NCI-H2081 treated with DMSO at 0.1 percent for 48 hours (cell line): ENCODE results near the gene CAV1.
"Not testable (repeated sequence)": the region's sequence is repeated elsewhere in the genome, so short reads cannot be mapped to it uniquely, and the experiment has no call there.

ENCODE experiments used
- DNase-seq: peaks from one replicate; lab custom pipeline; 2025; lab: John Stamatoyannopoulos, UW

Gene CAV1, protein sequence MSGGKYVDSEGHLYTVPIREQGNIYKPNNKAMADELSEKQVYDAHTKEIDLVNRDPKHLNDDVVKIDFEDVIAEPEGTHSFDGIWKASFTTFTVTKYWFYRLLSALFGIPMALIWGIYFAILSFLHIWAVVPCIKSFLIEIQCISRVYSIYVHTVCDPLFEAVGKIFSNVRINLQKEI

DNA sequence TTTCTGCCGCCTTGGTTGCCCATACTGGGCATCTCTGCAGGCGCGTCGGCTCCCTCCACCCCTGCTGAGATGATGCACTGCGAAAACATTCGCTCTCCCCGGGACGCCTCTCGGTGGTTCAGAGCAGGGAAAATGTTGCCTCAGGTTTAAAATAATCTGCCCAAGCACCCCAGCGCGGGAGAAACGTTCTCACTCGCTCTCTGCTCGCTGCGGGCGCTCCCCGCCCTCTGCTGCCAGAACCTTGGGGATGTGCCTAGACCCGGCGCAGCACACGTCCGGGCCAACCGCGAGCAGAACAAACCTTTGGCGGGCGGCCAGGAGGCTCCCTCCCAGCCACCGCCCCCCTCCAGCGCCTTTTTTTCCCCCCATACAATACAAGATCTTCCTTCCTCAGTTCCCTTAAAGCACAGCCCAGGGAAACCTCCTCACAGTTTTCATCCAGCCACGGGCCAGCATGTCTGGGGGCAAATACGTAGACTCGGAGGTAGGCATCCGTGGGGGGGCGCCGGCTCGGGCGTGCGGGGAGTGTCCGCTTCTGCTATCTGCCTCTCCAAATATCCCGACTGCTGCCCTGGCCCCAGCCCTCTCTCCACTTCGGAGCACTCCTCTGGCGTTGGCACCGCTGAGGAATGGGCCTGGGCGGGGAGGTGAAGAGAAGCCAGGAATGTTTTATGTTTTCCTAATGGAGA is at the start of gene CAV1:
Gene CAV1, plus strand, starts transcription at position 428 of the 689 bp plus-strand sequence. Its CDS starts 27 bp downstream, at position 455.
- DNase-seq, result no peak

DNA sequence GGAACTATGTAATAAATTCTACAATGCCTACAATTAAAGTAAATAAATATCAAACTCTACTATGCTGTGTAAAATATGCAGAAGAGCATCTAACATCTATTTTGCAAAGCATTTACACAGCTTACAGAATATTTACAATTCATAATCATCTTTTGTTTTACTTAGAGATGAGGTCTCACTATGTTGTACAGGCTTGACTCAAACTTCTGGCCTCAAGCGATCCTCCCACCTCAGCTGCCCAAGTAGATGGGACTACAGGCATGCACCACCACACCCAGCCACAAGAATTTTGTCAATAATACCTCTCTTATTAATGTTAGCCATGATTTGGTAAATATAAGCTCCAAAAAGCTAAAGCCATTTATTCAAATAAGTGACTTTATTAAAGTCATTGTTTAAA is 47.2 kb upstream of the CAV1 start:
- no peak for DNase-seq

DNA sequence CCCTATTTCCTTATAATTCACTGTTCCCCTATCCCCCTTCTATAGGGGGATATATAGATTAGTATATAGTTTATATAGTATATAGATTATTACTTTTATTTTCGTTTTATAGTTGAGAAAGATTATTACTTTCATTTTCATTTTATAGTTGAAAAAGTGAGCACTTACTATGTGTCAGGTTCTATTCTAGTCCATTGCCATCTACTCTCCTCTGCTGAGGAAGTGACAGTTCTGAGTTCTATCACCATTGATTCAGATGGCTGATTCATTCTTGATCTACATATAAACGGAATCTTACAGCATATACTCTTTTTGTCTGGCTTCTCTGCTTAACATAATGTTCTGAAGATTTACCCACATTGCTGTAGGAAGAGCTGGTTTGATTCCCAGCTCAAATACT is 46.0 kb upstream of the CAV1 start:
- DNase-seq, result no peak

DNA sequence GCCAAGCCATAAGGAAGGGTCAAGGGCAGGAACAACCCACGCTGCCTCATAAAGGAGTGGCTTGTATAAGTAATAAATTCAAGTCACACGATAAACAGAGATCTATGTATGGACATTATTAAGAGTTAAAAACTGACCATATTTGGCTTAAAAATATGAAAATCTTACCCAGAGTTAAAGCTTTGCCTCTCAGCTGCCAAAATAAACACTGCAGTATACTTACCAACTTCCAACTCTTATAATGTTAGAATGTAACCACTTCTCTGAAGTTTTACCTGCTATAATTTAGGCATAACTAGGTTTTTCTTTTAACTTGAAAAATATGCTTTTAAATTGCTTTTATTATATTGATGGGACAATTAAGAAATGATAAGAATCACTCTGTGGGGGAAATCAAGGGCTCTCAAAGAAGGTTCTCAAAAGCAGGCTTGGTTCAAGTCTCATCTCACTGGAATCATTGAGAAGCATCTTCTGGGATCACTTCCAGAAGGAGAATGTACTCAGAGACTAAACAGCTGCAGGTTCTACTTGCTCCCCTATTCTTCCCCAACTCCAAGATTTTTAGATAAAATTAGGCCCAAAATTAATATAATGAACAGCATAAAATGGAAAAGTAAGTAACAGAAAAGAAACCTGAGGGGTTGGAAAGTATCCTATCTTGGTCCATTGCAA is 41.4 kb upstream of the CAV1 start:
- no peak for DNase-seq

DNA sequence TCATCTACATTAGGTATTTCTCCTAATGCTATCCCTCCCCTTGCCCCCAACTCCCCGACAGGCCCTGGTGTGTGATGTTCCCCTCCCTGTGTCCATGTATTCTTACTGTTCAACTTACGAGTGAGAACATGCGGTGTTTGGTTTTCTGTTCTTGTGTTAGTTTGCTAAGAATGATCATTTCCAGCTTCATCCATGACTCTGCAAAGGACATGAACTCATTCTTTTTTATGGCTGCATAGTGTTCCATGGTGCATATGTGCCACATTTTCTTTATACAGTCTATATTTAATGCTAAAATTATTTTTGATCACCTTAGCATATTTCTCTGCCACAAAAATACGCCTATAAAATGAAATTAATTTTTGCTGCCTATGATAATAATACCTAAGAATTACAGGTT is 40.4 kb upstream of the CAV1 start:
- not testable (repeated sequence) for DNase-seq

DNA sequence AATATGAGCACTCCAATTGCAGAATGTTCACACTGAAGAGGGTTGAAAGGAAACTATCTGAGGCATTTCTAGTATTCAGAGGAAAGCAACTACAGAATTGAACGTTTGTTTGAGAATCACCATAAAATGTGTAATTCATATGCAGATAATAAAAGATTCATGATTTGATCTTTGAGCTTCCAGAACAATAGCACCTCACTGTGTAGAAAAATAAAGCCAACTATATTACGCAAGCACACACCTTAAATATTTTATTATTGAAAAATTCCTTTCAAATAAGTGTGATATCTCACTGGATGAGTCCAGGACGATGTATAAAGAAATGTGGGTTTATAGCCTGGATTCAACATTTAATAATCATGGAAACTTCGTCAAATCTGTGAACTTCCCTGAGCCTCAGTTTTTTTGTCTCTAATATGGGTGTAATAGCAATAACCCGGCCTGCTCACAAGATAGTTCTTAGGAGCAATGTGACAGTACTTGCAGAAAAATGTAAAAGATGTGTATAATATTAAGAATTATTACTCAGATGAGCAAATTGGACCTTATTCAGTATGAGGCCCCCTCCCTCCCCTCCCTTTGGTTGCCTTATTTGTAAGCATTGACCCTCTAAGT is 36.8 kb upstream of the CAV1 start:
- DNase-seq, result no peak

DNA sequence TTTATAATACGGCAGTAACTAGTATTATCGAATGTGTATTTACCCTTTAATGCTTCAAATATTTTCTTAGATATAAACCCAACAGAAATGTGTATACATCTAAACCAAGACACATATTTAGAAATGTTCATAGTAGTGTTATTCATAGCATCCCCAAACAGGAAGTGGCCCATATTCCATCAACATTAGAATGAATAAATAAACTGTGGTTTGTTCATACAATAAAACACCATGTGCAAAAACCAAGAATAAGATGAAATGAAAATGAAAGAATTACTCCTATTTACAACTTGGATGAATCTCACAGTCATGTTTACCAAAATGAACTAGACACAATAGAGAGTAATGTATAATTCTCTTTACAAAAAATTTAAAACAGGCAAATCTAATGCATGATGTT is 34.5 kb upstream of the CAV1 start:
- DNase-seq, result no peak

DNA sequence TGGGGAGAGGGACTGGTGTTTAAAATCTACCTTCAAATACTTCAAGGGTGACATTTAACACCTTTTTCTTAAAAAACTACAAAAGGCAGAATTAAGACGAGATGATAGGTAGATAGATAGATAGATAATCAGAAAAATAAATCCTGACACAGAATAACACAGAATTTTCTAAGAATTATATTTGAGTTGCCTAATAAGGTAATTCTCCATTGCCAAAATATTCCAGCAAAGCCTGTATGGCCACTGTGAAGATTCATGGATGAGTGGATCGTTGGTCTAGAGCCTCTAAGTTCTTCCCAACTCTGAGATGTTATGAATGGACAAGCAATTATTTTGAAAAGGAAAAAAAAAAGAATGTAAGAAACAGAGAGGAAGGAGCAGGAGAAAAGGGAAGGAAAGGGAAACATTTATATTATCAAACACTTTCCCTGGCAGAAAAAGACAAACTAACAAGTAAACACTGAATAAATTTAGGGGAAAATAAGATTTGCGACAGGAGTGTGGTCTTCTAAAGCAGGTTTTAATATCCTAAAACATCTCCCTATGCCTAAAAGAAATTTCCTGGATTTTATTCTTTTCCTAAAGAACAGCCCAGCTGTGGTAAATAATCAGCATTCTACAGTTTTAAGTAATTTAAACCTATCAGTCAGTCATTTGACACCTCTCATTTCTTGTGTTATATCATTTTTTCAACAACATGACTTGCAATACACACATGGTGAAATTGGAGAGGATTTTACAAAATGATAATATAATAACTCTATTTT is 32.8 kb upstream of the CAV1 start:
- DNase-seq, result no peak

DNA sequence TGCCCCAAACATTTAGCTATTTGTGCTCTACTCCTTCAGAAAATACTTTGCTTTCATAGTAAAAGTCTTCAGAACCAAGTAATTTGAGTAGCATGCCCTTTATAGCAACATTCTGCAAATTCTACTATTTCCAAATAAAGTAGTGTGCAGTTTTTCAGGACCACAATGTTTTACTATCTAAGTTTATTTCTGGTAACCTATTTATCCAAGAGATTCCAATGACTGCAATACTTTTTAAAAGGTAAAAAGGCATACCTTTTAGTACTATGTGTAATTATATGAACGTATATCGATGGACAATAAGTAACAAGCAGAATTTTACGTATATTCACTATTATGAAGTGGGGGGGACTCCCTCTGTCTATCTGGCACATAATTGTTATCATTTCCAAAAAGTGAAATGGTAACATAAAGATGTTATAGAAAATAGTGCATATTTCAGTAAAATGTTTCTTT is 32.2 kb upstream of the CAV1 start:
- no peak for DNase-seq

DNA sequence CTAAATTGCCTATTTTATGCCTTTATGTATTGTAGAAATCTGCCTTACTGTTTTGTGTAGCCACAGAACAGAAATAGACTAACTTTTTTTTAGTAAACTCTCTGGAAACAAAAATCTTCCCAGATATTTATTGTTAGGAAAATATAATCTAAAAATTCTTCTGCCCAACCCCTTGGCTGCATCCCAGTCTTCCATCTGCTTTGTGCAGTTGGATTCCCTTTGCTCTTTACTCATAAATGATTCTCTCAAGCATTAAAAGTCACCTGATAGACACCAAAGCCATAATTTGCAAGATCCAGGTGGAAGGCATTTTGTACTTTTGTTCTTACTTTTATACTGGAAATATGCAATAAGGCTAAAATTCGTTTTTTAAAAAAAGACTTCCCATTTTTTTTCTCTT is 31.4 kb upstream of the CAV1 start:
- no peak for DNase-seq

DNA sequence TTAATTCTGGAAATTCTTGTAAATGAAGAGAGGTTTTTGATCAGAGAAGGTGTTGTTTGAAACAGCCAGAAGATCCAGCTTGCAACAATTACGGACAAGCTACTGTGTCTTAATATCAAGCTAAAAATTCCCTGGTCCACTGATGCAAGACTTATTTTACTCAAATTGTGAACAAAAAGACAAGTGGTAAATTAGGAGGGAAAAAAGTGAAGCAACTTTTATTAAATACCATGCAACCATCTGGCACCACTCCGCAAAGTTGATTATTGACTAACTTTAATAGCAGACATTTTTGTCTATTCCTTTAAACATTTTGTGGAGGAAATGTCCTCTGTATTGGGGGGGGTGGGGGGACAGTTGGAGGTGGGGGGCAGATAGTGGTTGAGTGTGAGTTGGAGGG is 30.4 kb upstream of the CAV1 start:
- DNase-seq, result no peak

DNA sequence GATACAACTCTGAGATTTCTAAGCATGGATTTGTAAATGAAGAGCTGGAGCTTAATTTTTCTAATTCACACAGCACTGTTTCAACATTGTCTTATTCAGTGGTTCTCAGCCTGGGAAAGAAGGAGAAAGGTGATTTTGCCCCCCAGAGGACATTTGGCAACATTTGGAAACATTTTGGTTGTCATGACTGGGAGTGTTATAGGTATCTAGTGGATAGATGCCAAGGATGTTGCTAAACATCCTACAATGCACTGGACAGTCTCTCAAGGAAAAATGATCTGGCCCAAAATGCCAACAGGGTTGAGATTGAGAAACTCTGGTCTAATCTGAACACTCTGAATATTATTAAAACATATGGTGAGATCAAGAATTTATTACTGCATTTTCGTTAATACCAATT is 29.1 kb upstream of the CAV1 start:
- no peak for DNase-seq

DNA sequence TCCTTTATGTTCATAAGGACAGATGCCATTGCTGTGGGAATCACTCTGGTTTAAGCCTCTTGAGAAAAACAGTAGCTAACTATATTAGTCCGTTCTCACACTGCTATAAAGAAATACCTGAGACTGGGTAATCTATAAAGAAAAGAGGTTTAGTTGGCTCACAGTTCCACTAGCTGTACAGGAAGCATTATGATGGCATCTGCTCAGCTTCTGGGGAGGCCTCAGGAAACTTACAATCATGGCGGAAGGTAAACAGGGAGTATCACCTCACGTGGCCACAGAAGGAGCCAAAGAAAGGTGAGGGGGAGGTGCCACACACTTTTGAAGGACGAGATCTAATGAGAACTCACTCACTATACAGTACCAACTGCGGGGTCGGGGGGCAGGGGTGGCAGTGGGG is 28.2 kb upstream of the CAV1 start:
- no peak for DNase-seq

DNA sequence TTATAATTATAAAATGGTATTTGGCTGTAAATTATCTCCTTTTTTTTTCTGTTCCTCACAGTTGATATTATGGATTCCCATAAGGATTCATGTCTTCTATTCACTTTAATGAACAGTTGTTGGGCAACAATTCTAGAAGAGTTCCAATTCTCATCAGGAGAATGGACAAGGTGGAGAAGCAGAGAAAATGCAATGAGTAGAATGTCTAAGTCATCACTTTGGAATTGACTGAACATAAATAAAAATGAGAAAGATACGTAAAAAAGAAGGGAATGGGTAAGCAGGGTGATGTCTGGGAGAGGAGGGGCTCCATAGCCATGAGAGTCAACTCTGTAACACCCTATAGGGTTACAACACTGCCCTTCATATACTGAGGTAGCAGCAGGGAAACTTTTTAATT is 27.1 kb upstream of the CAV1 start:
- DNase-seq, result no peak

DNA sequence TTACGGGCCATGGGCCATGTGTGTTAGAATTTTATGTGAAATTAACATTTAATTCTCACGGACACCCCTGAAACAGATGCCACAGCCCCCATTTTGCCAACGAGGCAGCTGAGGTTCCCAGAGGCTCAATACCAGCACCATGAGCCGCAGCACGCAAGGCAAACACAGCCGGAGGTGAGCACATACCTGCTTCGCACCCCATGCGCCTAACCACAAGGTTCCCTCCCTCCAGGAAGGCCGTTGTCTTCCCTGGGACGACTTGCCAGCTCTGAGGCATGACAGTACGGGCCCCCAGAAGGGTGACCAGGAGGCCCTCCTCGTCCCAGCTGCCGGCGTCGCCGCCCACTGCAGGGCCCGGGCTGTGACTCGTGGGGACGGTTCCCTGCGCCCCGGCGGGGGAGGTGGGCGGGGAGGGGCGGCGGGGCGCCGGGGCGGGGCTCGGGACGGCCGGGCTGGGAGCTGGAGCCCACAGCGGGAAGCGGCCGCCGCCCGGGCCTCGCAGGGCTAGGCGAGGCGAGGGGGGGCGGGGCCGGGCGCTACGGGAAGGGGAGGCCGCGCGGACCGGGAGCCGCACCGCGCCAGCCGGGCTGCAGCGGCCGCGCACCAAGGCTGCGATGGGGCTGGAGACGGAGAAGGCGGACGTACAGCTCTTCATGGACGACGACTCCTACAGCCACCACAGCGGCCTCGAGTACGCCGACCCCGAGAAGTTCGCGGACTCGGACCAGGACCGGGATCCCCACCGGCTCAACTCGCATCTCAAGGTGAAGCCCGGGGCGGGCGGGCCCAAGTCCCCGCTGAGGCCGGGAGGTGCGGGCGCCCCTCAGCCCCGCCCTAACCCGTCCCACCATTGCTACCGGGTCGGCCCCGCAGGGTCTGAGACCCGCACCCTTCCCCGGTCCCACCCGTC is 25.4 kb upstream of the CAV1 start, which contains the start of gene CAV2:
Gene CAV2, plus strand, starts transcription at position 571 of the 910 bp plus-strand sequence. Its CDS starts 44 bp downstream, at position 615.
- no peak for DNase-seq

DNA sequence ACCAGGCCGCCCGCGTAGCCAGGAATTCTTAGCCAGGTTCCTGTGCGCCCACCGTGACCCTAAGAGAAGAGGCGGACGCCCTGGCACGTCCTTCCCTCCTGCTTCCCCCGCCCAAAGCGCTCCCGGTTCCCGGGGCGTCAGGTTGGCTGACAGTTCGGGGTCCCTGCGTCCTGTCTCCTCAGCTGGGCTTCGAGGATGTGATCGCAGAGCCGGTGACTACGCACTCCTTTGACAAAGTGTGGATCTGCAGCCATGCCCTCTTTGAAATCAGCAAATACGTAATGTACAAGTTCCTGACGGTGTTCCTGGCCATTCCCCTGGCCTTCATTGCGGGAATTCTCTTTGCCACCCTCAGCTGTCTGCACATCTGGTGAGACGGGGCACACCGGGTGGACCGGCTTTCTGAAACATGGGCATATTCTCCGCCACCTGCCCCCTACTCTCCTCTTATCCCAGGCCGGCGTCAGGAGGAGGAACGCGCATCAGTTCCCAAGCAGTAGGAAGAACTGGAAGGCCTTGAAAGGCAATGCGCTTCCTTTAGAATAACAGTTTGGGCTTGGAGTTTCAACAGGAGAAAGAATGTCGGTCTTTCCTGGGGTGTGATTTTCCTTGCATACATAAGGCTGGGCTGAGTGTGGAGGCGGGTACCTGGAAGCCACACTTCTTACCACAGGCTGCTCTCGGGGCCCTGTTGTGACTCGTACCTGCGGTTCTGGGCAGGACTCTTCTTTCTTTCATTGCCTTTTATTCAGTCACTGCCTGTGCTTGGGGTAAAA is 24.6 kb upstream of the CAV1 start:
- DNase-seq, result no peak

DNA sequence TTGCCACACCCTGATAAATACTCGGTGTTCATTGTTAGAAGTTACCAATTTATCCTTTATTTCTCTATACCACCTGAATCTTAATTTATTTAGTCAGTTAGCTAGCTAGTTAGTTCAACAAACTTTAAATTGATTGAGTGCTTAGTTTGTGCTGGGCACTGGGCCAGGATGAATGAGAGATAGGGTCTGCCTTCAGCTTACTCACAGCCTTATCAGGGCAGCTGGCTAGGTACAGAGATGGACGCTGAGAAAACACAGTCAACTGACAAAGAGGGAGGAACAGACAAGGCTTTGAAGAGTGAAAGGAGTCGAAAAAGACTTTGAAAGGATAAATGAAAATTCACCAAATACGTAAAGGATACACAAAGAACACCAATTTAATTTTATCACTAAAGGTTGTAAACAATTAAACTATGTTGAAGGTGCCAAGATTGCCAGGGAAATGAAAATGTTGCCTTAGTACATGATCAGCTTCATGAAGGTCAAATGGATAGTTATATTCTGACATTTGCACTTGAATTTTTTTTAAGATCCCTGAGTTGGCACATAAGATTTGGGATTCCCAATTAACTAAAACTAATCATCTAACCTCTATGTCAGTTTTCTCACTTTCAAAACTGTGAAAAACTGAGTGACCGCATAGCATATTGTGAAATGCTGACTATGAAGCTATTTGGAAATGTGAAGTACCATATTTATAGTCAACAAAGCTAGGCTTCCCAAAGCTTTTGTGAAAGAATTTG is 23.2 kb upstream of the CAV1 start:
- DNase-seq, result no peak

DNA sequence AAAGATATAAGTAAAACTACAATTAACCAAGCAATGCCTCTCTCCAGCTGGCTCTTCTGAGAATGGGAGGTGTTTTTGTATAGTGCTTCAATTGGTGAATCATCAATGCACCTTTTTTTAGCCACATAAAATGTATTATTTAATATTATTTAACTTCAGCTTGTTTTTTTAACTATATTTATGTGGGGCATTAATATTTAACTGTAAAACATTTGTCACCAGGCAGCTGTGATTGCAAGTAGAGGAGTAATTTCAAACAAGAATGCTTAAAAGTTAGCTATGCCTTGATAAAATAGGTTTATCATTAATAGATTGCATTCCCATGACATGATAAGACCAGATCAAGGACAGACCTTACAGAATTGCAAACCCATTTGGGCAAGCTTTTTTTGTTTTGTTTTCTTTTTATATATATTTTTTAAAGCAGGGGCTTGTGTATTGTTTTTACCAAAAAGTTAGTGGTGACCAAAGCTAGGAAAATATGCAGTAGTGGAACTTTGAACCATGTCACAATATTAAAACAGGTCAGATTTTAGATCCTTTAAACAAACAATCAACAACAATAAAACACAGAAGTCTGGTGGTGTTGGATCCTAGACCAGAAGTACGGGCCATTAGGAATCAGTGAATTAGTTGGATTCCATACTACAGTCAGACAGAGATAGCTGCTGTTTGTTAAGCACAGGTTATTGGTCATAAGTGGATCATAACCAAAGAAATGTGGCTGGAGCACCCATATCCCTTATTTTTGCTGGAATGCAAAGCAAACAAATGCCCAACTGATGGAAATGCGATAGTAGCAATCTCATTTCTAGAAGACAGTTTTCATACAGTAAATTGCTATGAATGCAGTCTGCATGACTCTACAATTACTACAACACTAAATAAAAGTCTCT is 22.4 kb upstream of the CAV1 start:
- no peak for DNase-seq
